Nephron progenitor cell (in vitro differentiated cells): Measurements from ENCODE around the gene UBE2I.

Source experiments
- DNase-seq: peaks from one replicate; pipeline ENCODE4 v3.0.0; 2021
- H3K27ac Mint-ChIP-seq: 2 replicates; pipeline ENCODE4 v1.8.0; 2021; ENCODE audit warnings: mild to moderate bottlenecking, moderate library complexity, mixed read lengths
- H3K27me3 Mint-ChIP-seq: 2 replicates; pipeline ENCODE4 v1.8.0; 2021; ENCODE audit warnings: mild to moderate bottlenecking, low read depth, mixed read lengths; ENCODE audit not compliant: poor library complexity
- H3K36me3 Mint-ChIP-seq: 2 replicates; pipeline ENCODE4 v1.8.0; 2021; ENCODE audit warnings: low read depth, mixed read lengths
- H3K4me1 Mint-ChIP-seq: 2 replicates; pipeline ENCODE4 v1.8.0; 2021; ENCODE audit warnings: mixed read lengths
- H3K4me3 Mint-ChIP-seq: 2 replicates; pipeline ENCODE4 v1.8.0; 2021; ENCODE audit warnings: mild to moderate bottlenecking, moderate library complexity, mixed read lengths
- H3K9me3 Mint-ChIP-seq: 2 replicates; pipeline ENCODE4 v1.8.0; 2021; ENCODE audit warnings: mild to moderate bottlenecking, moderate library complexity, mixed read lengths
- CTCF ChIP-seq: fragments of 200-600 bp; sonication (generic); IDR thresholded peaks from 2 replicates; pipeline ENCODE4 v1.5.0; 2021; ENCODE audit warnings: antibody characterized with exemption

The UBE2I gene

GRCh38 chr16:1364510-1364909, 55.1 kb downstream of the UBE2I start:
- H3K9me3 Mint-ChIP-seq, result no peaks in the 10 kb centered on the region

GRCh38 chr16:1366060-1366711, 56.8 kb downstream of the UBE2I start:
- no peak overlapping the region for H3K27ac Mint-ChIP-seq
- no peak overlapping the region for H3K4me3 Mint-ChIP-seq
- no peaks in the 10 kb centered on the region for H3K9me3 Mint-ChIP-seq
- peaks cover 8% of the 10 kb centered on the region for H3K36me3 Mint-ChIP-seq
- no peak for TF ChIP-seq CTCF
- no peak for DNase-seq
- H3K27me3 Mint-ChIP-seq, result no peaks in the 10 kb centered on the region
- H3K4me1 Mint-ChIP-seq, result peaks cover 7% of the 10 kb centered on the region

More at GRCh38 chr16:1364510-1364909, 55.1 kb downstream of the UBE2I start:
- H3K4me1 Mint-ChIP-seq, result peaks cover 7% of the 10 kb centered on the region
- no peak for DNase-seq
- peaks cover 9% of the 10 kb centered on the region for H3K36me3 Mint-ChIP-seq
- no peak for TF ChIP-seq CTCF
- no peak overlapping the region for H3K27ac Mint-ChIP-seq
- H3K27me3 Mint-ChIP-seq, result no peaks in the 10 kb centered on the region
- H3K4me3 Mint-ChIP-seq, result no peak overlapping the region

- H3K9me3 Mint-ChIP-seq, result no peaks in the 10 kb centered on the region
- no peak for TF ChIP-seq CTCF
- no peak overlapping the region for H3K27ac Mint-ChIP-seq
Measured at GRCh38 chr16:1366712-1367299, 57.4 kb downstream of the UBE2I start.

GRCh38 chr16:1367486-1368174, 58.2 kb downstream of the UBE2I start:
- DNase-seq, result no peak
- Mint-ChIP-seq H3K4me1 (peaks cover 7% of the 10 kb centered on the region), H3K27me3 (no peaks in the 10 kb centered on the region), H3K9me3 (no peaks in the 10 kb centered on the region), H3K36me3 (peaks cover 8% of the 10 kb centered on the region), H3K27ac (no peak overlapping the region), H3K4me3 (no peak overlapping the region)
- TF ChIP-seq CTCF, result no peak

More at GRCh38 chr16:1366712-1367299, 57.4 kb downstream of the UBE2I start:
- DNase-seq, result no peak
- Mint-ChIP-seq H3K4me1 (peaks cover 7% of the 10 kb centered on the region), H3K27me3 (no peaks in the 10 kb centered on the region), H3K4me3 (no peak overlapping the region), H3K36me3 (peaks cover 8% of the 10 kb centered on the region)

GRCh38 chr16:1371054-1371978, 61.9 kb downstream of the UBE2I start:
- no peak for TF ChIP-seq CTCF
- no peaks in the 10 kb centered on the region for H3K27me3 Mint-ChIP-seq
- H3K9me3 Mint-ChIP-seq, result no peaks in the 10 kb centered on the region
- H3K4me1 Mint-ChIP-seq, result no peaks in the 10 kb centered on the region
- H3K36me3 Mint-ChIP-seq, result no peaks in the 10 kb centered on the region
- no peak for DNase-seq
- no peak overlapping the region for H3K4me3 Mint-ChIP-seq
- no peak overlapping the region for H3K27ac Mint-ChIP-seq
